GM18498 (cell line): ENCODE measurements around the gene HSF2BP.
"Not testable (repeated sequence)": the region's sequence is repeated elsewhere in the genome, so short reads cannot be mapped to it uniquely, and the experiment has no call there.

Source experiments
- ATAC-seq: cut with Tn5 transposase; IDR thresholded peaks from one replicate; pipeline ENCODE4 v1.9.1; 2021; ENCODE audit warnings: mild to moderate bottlenecking, moderate library complexity; ENCODE audit not compliant: unreplicated experiment

The HSF2BP gene

DNA sequence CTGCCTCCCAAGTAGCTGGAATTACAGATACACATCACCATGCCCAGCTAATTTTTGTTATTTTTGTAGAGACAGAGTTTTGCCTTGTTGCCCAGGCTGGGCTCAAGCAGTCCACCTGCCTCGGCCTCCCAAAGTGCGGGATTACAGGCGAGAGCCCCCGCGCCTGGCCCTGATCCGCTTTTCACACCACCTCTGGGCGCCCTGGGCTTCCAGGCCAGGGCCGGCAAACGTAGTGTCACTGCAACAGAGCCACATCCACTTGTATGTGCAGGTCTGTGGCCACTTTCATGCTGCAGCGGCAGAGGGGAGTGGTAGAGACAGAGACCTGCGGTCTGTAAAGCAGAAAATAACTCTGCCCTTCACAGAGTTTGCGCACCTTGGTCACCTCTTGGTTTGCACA lies 29.6 kb upstream of the HSF2BP start:
- ATAC-seq = no peak

DNA sequence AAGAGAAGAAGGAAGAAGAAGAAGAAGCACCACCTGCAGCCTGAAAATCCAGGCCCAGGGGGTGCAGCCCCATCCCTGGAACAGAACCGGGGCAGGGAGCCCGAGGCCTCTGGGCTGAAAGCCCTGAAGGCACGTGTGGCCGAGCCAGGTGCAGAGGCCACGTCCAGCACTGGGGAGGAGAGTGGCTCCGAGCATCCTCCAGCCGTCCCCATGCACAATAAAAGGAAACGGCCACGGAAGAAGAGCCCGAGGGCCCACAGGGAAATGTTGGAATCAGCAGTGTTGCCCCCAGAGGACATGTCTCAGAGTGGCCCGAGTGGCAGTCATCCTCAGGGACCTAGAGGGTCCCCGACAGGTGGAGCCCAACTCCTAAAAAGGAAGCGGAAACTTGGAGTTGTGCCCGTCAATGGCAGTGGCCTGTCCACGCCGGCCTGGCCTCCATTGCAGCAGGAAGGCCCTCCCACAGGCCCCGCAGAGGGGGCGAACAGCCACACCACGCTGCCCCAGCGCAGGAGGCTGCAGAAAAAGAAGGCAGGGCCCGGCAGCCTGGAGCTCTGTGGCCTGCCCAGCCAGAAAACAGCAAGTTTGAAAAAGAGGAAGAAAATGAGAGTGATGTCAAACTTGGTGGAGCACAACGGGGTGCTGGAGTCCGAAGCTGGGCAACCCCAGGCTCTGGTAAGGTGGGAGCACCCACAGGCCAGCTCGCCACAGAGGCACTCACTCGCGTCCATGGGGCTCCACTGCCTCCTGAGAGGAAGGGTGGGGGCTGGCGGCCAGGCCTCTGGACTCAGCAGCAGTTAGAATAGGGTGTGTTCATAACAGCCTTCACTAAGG lies 28.5 kb upstream of the HSF2BP start:
- no peak for ATAC-seq

DNA sequence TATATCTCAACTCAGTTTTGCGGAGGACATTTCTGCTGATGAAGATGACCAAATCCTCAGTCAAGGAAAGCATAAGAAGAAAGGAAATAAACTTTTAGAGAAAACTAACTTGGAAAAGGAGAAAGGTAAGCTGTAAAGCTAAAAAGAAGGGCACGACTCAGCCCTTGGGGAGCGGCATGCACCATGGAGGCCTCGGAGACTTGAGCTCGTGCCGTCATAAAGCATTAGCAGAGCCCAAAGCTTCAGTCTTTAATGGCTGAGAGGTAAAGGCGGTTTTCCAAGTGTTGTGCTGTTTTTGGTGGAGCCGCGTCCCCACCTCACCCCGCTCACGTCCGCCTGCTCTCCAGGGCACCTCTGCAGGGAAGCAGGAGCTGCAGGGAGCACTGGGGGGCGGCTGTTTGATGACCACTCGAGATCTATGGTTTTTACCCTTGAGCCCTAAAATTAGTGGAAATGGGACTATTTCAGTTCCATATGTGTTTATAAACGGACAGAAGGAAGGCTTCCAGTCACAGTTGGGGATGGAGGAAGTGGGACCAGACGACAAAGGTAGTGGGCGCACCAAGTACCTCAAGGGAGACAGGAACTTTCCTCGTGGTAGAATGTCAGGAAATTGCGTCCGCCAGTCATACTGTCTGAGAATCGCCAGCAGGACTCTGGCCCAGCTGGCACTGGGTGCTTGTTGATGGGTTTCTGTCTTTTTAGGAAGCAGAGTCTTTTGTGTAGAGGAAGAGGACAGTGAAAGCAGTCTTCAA lies 27.7 kb upstream of the HSF2BP start:
- no peak for ATAC-seq

DNA sequence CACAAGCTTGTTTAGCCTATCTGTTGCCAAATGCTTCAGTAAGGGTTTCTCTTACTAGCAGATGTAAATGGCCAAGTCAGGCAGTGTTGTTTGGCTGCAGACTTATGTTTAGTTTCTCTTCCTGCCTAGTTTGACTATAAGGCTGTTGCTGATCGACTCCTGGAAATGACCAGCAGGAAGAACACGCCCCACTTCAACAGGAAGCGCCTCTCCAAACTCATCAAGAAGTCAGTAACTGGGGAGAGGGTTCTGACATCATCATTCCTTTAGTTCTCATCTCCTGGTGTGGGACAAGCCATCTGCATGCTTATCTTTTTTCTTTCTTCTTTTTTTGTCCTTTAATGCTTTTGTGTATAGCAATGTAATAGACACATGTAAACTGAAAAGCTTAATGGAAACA lies 25.1 kb upstream of the HSF2BP start:
- ATAC-seq = no peak

DNA sequence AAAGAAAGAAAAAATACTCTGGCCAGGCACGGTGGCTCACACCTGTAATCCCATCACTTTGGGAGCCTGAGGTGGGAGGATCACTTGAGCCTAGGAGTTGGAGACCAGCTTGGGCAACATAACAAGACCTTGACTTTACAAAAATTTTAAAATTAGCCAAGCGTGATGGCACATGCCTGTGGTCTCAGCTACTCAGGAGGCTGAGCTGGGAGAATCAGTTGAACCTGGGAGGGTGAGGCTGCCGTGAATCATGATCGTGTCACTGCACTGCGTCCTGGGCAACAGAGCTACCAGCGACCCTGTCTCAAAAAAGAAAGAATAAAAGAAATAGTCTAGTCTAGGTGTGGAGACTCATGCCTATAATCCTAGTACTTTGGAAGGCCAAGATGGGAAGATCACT lies 22.4 kb upstream of the HSF2BP start:
- ATAC-seq = no peak

DNA sequence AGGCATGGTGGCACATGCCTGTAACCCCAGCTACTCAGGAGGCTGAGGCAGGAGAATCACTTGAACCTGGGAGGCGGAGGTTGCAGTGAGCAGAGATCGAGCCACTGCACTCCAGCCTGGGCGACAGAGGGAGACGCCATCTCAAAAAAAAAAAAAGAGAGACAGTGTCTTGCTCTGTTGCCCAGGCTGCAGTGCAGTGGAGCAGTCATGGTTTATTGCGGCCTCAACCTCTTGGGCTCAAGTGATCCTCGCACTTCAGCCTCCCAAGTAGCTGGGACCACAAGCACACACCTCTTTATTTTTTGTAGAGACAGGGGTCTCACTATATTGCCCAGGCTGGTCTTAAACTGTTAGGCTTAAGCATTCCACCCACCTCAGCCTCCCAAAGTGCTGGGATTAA lies 21.1 kb upstream of the HSF2BP start:
- ATAC-seq = not testable (repeated sequence)

DNA sequence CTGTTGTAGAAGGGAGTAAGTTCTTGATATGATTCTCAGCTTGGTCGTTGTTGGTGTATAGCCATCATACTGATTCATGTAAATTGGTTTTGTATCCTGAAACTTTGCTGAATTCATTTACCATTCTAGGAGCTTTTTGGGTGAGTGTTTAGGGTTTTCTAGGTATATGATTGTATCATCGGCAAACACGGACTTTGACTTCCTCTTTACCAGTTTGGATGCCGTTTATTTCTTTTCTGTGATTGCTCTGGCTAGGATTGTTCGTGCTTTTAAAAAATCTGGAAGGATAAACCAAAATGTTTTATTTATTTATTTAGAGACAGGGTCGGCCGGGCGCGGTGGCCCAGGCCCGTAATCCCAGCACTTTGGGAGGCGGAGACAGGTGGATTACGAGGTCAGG lies 20.7 kb upstream of the HSF2BP start:
- ATAC-seq = no peak

DNA sequence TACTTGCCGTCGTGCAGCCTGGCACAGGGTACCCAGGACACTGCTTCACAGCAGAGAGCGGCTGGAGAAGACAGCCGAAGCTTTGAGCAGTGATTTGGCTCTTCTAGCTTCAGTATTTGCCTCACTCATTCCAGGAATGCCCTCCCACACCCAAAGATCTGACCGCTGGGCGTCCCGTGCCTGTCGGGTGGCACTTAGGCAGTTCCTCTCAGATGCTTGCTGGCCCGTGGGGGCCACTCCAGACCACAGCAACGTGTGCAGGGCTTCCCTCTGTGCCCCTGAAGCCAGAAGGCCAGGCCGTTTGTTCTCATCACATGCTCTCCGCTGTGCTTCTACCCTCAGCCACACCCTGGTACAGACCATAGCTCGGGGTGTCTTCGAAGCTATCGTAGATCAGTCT lies 17.1 kb upstream of the HSF2BP start:
- ATAC-seq = no peak

DNA sequence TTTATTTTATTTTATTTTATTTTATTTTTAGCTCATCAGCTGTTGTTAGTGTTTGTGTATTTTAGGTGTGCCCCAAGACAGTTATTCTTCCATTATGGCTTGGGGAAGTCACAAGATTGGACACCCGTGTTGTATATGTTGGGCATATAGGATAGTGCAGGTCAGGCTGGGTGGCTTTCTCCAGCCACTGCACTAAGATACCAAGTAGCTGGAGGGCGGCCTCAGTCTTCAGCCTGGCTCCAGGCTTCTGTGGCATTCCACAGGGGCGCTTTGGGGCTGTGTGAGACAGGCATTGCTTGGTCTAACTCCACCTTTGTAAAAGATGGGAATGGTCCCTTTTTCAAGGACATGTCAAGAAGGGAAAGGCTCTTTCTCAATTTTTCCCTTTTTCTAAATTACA lies 16.6 kb upstream of the HSF2BP start:
- no peak for ATAC-seq

DNA sequence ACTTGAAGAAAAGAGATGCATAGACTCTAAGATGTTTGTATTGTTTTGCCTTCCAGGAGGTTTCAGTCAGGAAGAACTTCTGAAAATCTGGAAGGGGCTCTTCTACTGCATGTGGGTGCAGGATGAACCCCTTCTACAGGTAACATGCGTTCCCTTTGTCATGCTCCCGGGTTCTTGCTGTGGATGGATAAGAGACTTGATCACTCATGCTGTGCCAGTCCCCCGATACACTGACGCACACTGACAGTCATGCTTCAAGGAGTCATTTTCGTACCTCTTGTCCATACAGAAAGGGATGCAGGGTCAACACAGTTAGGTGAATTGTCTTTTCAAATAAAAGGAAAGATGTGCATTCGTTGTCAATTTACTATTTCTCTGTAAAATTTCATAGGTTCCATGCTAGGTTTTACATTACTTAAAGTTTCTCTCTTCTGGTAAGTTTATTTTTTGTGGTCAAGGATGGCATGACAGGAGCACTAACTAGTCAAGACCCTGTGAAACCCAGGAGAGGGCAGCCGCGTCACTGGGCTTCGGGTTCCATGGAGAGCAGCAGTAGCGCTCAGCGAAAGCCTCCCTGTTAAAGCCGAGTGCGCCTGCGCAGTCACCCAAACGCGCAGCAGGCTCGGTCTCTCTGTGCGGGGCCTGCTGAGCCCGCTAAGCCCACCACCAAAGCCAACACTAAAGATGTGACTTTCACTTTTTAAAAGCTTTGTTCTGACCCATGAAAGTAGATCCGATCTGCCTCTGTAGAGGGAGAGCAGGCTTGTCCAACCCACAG lies 10.7 kb upstream of the HSF2BP start:
- no peak for ATAC-seq

DNA sequence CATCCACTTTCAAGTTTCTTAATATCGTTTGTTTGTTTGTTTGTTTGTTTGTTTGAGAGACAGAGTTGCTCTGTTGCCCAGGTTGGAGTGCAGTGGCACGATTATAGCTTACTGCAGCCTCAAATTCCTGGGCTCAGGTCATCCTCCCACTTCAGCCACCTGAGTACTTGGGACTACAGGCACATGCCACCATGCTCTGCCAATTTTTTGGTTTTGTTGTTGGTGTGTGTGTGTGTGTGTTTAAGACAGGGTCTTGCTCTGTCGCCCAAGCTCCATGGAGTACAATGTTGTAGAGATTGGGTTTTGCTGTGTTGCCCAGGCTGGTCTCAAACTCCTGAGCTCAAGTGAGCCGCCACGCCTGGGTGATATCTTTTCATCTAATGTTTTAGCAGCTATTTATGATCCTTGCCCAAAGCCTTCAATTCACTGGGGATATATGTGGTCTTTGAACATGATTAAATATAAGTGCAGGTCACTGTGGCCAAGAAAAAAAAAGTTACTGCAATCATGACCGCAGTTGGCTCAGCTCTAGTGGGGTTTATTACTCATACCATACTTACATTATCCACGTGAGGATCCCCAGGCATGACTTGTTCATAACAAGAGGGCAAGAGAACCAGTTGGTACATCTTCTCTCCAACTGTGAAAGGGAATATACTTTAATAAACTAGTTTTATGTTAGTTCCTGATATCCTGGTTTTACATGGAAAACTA lies 8.1 kb upstream of the HSF2BP start:
- ATAC-seq = no peak

DNA sequence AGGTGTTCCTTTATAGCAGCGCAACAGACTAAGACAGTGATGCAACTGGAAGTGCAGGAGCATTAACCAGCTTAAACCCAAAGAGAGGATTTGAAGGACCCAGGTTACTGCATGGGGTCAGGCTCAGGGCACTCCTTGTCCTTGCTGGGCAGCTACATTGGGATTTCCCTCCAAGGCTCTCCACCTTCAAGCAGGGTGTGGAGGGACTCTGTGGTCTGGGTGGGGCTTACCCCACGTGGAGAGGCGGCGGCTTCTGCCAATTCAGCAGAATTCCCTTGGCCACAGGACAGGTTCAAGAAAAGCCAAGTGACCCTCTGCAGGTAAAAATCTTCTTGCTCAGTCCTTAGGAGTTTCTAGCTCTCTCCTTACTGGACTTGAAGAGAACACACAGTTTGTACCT lies 6.6 kb upstream of the HSF2BP start:
- no peak for ATAC-seq

DNA sequence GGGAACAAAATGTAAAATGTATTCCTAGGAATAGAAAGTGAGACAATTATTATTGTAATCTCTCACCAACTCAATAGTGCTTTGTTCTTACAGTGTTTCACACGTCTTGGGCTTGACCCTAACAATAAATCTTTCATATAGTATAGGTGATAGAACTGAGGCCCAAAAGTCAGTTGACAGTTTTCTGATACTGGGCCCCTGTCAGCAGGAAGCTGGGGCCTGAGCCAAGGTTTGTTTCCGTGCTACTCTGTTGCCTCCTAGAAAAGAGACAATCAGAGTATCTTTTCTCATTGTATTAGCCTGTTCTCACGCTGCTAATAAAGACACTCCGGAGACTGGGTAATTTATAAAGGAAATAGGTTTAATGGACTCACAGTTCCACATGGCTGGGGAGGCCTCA lies 5.1 kb upstream of the HSF2BP start:
- ATAC-seq = no peak

DNA sequence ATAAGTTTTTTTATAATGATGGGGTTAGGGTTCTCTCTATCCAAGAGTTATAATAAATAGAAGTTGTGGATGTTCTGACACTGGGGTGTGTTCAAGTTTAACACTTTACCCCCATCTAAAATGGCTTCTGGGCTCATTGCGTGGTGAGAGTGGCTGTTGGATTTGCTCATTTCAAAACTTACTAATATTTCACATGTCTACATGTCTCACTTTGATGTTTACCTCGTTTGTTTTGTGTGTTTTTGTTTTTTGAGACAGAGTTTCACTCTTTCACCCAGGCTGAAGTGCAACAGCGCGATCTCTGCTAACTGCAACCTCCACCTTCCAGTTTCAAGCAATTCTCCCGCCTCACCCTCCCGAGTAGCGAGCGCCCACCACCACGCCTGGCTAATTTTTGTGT lies 3.7 kb upstream of the HSF2BP start:
- no peak for ATAC-seq

DNA sequence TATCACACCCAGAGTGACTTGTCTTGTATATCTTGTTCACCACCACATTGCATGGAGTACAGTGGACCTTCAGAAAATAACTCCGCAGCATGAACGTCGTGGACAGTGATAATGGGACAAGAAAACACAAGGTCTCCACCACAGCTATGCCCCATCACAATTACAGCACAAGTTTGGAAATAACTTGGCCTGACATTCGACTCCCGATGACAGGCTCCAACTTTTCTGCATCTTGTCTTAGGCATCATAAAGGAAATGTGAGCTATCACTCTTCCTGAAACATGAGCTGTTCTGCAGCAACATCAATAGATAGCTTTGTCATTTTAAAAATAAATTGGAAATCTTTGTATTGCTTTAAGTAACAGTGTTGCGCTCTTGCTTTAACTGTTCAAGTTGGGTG lies 3.0 kb upstream of the HSF2BP start:
- ATAC-seq = no peak

DNA sequence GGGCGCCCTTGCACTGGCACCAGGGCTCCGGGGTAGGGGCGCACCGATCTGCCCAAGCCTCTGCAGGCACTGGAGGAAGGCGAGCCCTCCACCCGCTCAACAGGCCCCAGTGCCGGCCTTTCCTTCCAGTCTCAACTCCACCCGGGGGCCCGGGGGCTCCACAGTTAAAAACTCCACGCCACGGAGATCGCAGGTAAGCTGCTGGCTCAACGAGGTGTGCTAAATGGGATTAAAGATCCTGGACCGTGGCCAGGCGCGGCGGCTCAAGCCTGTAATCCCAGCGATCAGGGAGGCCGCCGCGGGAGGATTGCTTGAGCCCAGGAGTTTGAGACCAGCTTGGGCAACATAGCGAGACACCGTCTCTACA lies 536 bp downstream of the HSF2BP start:
- no peak for ATAC-seq

DNA sequence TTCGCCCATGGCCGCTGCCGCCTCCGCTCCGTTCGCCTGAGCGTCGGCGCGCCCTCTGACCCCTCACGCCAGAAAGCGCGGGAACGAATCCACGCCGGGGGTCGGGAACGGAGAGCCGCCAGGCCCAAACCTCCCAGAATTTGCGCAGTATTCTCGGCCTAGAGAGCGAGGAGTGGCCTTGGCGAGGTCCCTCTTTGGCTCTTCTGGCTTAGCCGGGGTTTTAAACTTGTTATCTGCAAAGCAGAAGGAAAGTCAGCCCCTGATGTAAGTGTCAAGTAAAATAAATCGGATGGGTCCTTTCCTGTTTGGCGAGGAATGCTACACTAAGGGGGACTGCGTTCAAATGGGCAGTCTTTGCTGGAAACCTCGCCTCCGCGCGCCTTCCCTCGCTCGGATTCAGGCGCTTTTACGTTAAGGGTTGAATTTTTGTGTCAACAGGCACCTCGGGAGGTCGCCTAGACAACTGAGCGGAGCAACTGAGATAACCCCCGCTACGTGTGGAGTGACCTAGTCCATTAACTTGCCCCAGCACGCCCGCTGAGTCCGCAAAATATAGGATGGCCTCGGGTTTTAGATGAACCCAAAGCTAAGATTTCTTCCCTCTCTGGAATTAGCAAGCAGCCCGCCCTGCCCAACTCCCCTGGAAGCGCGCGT lies 1.1 kb downstream of the HSF2BP start:
- ATAC-seq = no peak

DNA sequence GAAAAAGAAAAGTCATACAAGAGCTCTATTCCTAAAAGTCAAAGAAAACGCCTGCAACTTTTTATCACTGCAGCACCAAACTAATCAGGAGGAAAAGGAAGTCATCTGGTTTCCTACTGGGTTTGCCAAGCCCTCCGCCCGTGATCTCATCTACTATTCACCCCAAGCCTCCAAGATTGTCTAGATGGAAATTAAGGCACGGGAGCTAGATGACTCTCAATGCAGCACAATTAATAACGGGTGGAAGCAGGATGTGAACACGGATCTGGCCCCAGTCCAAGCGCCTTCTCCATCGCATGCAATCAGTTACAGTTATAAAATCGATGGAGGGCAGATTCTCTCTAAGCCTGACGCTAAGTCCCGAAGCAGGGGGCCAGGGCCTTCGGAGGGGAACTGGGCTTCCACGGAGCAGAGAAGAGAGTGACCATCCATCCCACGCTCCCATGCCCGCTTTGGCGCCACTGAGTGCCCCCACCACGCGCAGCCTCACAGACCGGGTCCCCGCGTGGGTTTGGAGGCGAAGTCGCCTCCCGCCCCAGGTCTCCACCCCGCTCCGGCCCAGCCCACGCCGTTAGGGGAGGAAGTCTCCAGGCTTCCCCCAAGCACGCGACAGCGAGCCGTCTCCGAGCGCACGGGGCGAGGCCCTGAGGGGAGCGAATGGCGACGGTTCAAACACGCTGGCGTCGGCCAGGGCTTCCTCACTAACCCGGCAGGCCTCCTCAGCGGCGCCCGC lies 1.8 kb downstream of the HSF2BP start:
- ATAC-seq = no peak

DNA sequence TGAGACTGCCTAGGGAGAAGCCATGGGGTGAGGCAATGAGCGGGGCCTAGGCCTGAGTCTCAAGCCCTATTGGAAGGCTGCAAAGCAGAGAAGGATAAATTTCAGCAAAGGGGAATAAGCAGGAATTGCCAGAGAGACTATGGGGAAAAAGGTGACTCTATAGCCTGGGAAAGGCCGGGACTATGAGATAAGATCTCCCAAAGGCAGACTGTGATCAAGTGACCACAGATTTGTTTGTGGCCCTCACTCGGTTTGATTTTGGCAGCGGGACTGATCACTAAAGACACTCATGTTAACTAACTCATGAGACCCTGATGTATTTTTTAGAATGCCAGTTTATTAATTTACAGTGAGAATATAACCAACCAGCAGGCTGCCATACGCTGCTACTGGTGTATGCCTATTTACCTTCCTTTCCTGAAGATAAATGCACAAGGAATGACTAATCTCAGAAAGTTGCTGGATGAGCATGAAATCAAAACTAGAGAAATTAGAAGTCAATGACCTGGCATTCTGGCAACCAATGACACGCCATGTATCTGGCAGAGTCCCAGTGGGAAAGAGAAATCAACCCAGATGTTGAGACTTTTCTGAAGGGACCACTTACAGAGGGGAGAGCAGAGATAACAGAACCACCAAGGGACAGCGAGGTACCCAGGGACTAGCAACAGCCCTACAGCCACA lies 4.3 kb downstream of the HSF2BP start:
- no peak for ATAC-seq
